ENCODE results near the gene NOS1AP.

Gene NOS1AP

DNA sequence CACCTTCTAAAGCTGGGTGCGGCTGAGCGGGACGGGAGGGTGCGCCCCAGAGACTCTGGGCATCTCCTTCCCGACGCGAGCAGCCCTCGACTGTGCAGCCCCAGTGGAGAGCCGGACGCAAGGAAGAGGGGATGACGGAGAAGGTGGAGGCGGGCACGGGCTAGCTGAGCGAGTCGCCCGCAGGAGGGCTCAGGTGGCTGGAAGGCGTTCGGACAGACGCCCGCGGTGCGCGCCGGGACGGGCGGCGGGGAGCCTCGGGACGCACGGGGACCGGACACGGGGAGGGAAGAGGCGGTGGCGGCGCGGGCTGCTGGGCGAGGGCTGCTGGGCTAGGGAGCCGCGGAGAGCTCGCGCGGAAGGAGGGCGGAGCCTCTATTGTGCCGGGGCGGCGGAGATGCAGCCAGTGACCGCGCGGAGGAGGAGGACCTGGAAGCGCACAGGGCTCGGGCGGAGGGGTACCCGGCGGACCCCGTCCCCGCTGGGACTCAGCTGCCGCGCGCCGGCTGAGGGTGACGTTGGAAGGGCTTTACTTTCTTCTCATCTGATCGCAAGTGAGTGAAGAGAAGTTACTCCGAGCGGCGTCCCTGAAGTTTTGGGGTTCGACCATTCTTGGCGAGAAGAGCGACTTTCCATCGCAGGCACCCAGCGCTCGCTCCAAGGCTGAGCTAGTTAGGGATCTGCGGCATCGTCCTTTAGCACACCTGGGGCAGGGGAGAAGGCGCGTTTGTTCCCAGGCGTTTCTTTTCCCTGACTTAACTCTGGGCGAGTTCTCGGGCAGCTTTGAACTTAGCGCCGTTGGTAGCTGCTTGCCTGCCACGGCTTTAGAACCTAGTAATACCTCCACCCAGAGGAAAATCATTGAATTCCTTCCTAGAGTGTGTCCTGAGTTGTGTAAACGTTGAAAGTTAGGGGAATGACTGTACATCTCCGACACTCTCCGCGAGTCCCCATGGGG, 45.7 kb upstream of the NOS1AP start, which contains the start of gene OLFML2B:
OLFML2B (minus strand) TSS at position 323 of the 955 bp plus-strand sequence. CDS start 439 bp downstream, outside the sequence.
- TF ChIP-seq, protein P1, sequence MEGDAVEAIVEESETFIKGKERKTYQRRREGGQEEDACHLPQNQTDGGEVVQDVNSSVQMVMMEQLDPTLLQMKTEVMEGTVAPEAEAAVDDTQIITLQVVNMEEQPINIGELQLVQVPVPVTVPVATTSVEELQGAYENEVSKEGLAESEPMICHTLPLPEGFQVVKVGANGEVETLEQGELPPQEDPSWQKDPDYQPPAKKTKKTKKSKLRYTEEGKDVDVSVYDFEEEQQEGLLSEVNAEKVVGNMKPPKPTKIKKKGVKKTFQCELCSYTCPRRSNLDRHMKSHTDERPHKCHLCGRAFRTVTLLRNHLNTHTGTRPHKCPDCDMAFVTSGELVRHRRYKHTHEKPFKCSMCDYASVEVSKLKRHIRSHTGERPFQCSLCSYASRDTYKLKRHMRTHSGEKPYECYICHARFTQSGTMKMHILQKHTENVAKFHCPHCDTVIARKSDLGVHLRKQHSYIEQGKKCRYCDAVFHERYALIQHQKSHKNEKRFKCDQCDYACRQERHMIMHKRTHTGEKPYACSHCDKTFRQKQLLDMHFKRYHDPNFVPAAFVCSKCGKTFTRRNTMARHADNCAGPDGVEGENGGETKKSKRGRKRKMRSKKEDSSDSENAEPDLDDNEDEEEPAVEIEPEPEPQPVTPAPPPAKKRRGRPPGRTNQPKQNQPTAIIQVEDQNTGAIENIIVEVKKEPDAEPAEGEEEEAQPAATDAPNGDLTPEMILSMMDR (IDR thresholded peaks at IDR 0.05; ENCODE audit: low read depth, low read length, missing control alignments), result peak; percentile 63
- no peaks in the 10 kb centered on the region for H3K27me3 ChIP-seq (replicated peaks)
- peak; percentile 81 for DNase-seq
- peak within 1 kb of the TSS; percentile 84 for H3K4me3 ChIP-seq (ENCODE audit: low read depth, low read length)
- no peaks in the 10 kb centered on the region for H3K36me3 ChIP-seq (replicated peaks)
- peak within 1 kb of the TSS; percentile 25 for H3K27ac ChIP-seq
- in situ Hi-C loops (cut with HindIII; ENCODE audit: low pct_ligation_motif_present, low sequenced_read_pairs), result no loop called here

DNA sequence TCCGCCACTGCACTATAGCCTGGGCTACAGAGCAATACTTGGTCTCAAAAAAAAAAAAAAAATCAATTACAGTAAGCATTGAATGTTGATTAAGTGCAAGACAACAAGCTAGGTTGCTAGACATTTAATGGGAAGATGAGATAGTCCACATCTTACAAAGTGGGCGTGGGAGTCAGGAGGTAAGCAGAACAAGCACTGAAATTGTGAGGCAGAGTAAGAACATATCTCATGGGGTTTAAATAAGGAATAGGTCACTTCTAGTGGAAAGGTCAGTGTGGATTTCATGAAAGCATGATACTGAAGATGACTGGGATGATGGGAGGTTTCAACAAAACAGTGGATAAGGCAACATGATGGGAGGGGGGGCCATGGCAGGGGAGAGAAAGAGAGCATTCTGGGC, 44.0 kb upstream of the NOS1AP start:
- no peaks in the 10 kb centered on the region for H3K27me3 ChIP-seq (replicated peaks)
- in situ Hi-C loops (cut with HindIII; ENCODE audit: low pct_ligation_motif_present, low sequenced_read_pairs), result loop anchor here (25.0 kb wide), 2 partner anchors 163 to 238 kb away; no protein-coding TSS in a partner anchor
- H3K4me3 ChIP-seq (ENCODE audit: low read depth, low read length), result no peak overlapping the region
- DNase-seq, result no peak
- no peak overlapping the region for H3K27ac ChIP-seq
- H3K36me3 ChIP-seq (replicated peaks), result no peaks in the 10 kb centered on the region
- TF ChIP-seq, protein P1 (IDR thresholded peaks at IDR 0.05; ENCODE audit: low read depth, low read length, missing control alignments), result no peak

DNA sequence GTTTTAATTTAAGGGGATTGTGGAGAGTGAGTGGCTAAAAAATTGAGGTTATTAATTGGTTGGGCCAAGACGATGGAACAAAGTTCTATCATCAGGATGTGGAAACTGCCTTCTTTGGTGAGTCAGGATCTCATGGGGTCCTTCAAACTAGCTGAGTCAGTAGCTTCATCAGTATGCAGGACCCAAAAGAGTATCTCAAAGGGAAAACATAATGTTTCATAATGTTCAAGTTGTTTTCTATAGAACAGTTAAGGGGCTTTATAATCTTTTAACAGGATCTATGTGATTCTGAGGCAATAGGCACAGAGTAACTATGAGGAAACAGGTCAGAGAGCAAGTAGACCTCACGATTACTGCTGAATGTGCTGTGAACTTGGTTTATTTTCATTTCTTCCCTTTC, 42.6 kb upstream of the NOS1AP start:
- in situ Hi-C loops (cut with HindIII; ENCODE audit: low pct_ligation_motif_present, low sequenced_read_pairs), result loop anchor here (25.0 kb wide), 2 partner anchors 165 to 240 kb away; no protein-coding TSS in a partner anchor
- TF ChIP-seq, protein P1 (IDR thresholded peaks at IDR 0.05; ENCODE audit: low read depth, low read length, missing control alignments), result no peak
- H3K27ac ChIP-seq, result no peak overlapping the region
- no peak for DNase-seq
- H3K27me3 ChIP-seq (replicated peaks), result no peaks in the 10 kb centered on the region
- H3K36me3 ChIP-seq (replicated peaks), result no peaks in the 10 kb centered on the region
- H3K4me3 ChIP-seq (ENCODE audit: low read depth, low read length), result no peak overlapping the region

DNA sequence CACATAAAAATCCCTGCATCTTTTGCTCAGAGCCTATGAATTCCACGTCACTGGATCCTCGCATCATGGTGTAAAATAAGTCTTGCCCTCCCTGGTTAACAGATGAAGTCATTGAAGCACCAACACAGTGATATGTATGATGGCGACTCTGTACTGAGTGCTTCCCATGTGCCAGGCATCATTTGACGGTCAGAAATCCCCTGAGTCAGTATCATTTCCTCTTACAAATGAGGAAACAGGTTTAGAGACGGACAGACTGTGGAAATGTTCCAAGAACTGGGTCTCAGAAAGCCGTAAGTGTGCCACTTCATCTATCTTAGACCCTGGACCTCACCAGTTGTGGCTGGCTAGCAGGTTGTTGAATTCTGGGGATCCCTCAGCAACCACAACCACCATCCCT, 40.8 kb upstream of the NOS1AP start:
- Histone ChIP-seq H3K27me3 (replicated peaks) (no peaks in the 10 kb centered on the region), H3K4me3 (ENCODE audit: low read depth, low read length) (no peak overlapping the region), H3K36me3 (replicated peaks) (no peaks in the 10 kb centered on the region), H3K27ac (no peak overlapping the region)
- TF ChIP-seq, protein P1 (IDR thresholded peaks at IDR 0.05; ENCODE audit: low read depth, low read length, missing control alignments), result no peak
- in situ Hi-C loops (cut with HindIII; ENCODE audit: low pct_ligation_motif_present, low sequenced_read_pairs), result loop anchor here (25.0 kb wide), 2 partner anchors 166 to 241 kb away; no protein-coding TSS in a partner anchor
- DNase-seq, result no peak

DNA sequence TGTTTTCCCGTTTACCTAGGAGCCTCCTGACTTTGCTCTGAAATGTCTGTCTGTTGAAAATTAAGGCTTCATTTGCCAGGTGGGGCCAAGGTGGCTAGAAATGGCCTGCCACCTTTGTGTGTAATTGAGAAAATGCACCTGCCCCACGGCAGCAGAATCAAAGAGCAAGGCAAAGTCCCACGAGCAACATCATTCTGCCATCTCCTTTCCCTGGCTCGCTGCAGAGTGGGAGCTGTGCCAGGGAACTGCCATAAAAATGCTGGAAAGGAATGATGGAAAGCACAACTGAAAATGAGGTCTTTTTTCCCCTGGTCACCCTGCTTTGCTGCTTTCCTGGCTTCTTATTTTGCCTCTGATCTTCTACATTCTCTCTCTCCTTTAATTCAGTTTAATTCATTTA, 40.3 kb upstream of the NOS1AP start:
- Histone ChIP-seq H3K27ac (no peak overlapping the region), H3K4me3 (ENCODE audit: low read depth, low read length) (no peak overlapping the region), H3K27me3 (replicated peaks) (no peaks in the 10 kb centered on the region), H3K36me3 (replicated peaks) (no peaks in the 10 kb centered on the region)
- no peak for DNase-seq
- in situ Hi-C loops (cut with HindIII; ENCODE audit: low pct_ligation_motif_present, low sequenced_read_pairs), result loop anchor here (25.0 kb wide), 2 partner anchors 167 to 242 kb away; no protein-coding TSS in a partner anchor
- TF ChIP-seq, protein P1 (IDR thresholded peaks at IDR 0.05; ENCODE audit: low read depth, low read length, missing control alignments), result no peak
